Endodermal cell (in vitro differentiated cells): ENCODE data around the gene KRTAP3-3. TPM values are rescaled to one million over a fixed set of nuclear protein-coding genes. Genes with fewer than 3 reads are reported as not detected.

Experiments used
- DNase-seq: peaks from one replicate; pipeline ENCODE4 v3.0.0-alpha.2; 2017
- H3K27ac ChIP-seq: 2 replicates; pipeline ENCODE4 v1.5.1; 2013; ENCODE audit warnings: mild to moderate bottlenecking, low read depth, low read length, moderate library complexity
- H3K27me3 ChIP-seq: 2 replicates; pipeline ENCODE4 v1.6.1; 2013; ENCODE audit warnings: mild to moderate bottlenecking, low read length, moderate library complexity; ENCODE audit not compliant: insufficient read depth, control insufficient read depth, poor library complexity, severe bottlenecking
- H3K36me3 ChIP-seq: 2 replicates; pipeline ENCODE4 v1.7.0; 2013; ENCODE audit warnings: mild to moderate bottlenecking, low read length, moderate library complexity; ENCODE audit not compliant: control insufficient read depth, insufficient read depth
- H3K4me1 ChIP-seq: one replicate; pipeline ENCODE4 v1.7.0; 2013; ENCODE audit warnings: low read length; ENCODE audit not compliant: control insufficient read depth, insufficient read depth
- H3K4me3 ChIP-seq: 2 replicates; pipeline ENCODE4 v1.5.1; 2013; ENCODE audit warnings: mild to moderate bottlenecking, low read length, moderate library complexity
- H3K9ac ChIP-seq: 2 replicates; pipeline ENCODE4 v1.6.1; 2013; ENCODE audit warnings: mild to moderate bottlenecking, low read length, moderate library complexity; ENCODE audit not compliant: poor library complexity, severe bottlenecking; ENCODE audit errors: extremely low read depth
- H3K9me3 ChIP-seq: 2 replicates; pipeline ENCODE4 v1.6.1; 2013; ENCODE audit warnings: mild to moderate bottlenecking, low read length, moderate library complexity; ENCODE audit not compliant: control insufficient read depth
- H3K27ac Mint-ChIP-seq: 2 replicates; pipeline ENCODE4 v1.8.0; 2020; ENCODE audit warnings: mixed read lengths
- H3K27me3 Mint-ChIP-seq: 2 replicates; pipeline ENCODE4 v1.8.0; 2021; ENCODE audit warnings: mild to moderate bottlenecking, mixed read lengths; ENCODE audit not compliant: insufficient read depth
- H3K36me3 Mint-ChIP-seq: 2 replicates; pipeline ENCODE4 v1.8.0; 2020; ENCODE audit warnings: low read depth, mixed read lengths
- H3K4me1 Mint-ChIP-seq: 2 replicates; pipeline ENCODE4 v1.8.0; 2020; ENCODE audit warnings: mixed read lengths
- H3K4me3 Mint-ChIP-seq: 2 replicates; pipeline ENCODE4 v1.8.0; 2020; ENCODE audit warnings: mild to moderate bottlenecking, moderate library complexity, mixed read lengths
- H3K9me3 Mint-ChIP-seq: 2 replicates; pipeline ENCODE4 v1.8.0; 2020; ENCODE audit warnings: mild to moderate bottlenecking, mixed read lengths
- CTCF ChIP-seq: fragments of 200-600 bp; sonication (generic); conservative IDR thresholded peaks from 2 replicates; pipeline ENCODE4 v1.5.0; 2021; ENCODE audit warnings: antibody characterized with exemption, mild to moderate bottlenecking
- WGBS, 2 experiments: methylation state at CpG; one replicate each; pipeline versions ENCODE4 v1.1.5 to v1.1.7; 2013; ENCODE audit warnings: missing lambda C conversion rate in 2 of 2, mixed read lengths in 1 of 2; ENCODE audit not compliant: insufficient coverage in 1 of 2, insufficient read length in 1 of 2; 5-methylcytosine and 5-hydroxymethylcytosine counted together
- total RNA-seq, 2 donors: library from RNA; stranded (reverse); fragmentation: NEBNext Ultra II Directional in 1 of 2; extraction: Animal tissue kit (Norgen Biotek cat#: 25700) in 1 of 2; gene quantifications; 2 replicates in 1 of 2; 3 replicates in 1 of 2; pipeline ENCODE4 v1.2.1, GENCODE V29; 2021

The KRTAP3-3 gene
- total RNA-seq, 2 donors from 2014 or later = not detected

GRCh38 chr17:40947929-40948328 is 46.0 kb downstream of the KRTAP3-3 start:
- H3K27ac Mint-ChIP-seq = no peak overlapping the region

GRCh38 chr17:40945414-40945813 is 48.5 kb downstream of the KRTAP3-3 start:
- Histone ChIP-seq H3K27me3 (peaks cover 88% of the 10 kb centered on the region), H3K9me3 (no peaks in the 10 kb centered on the region), H3K27ac (no peak overlapping the region), H3K9ac (no peak overlapping the region), H3K4me3 (no peak overlapping the region), H3K36me3 (no peaks in the 10 kb centered on the region), H3K4me1 (no peaks in the 10 kb centered on the region)
- Mint-ChIP-seq H3K36me3 (no peaks in the 10 kb centered on the region), H3K9me3 (no peaks in the 10 kb centered on the region), H3K4me3 (no peak overlapping the region), H3K27me3 (peaks cover 80% of the 10 kb centered on the region), H3K4me1 (peaks cover 17% of the 10 kb centered on the region), H3K27ac (no peak overlapping the region)
- no peak for DNase-seq
- no peak for TF ChIP-seq CTCF
- WGBS, 2 experiments = 87 to 91% methylated on average over 5 to 6 of the region's 6 CpGs

More at GRCh38 chr17:40947929-40948328, 46.0 kb downstream of the KRTAP3-3 start:
- Mint-ChIP-seq H3K27me3 (peaks cover 80% of the 10 kb centered on the region), H3K36me3 (no peaks in the 10 kb centered on the region), H3K4me1 (peaks cover 17% of the 10 kb centered on the region), H3K4me3 (no peak overlapping the region), H3K9me3 (no peaks in the 10 kb centered on the region)
- no peak for TF ChIP-seq CTCF
- no peaks in the 10 kb centered on the region for H3K9me3 ChIP-seq
- H3K27me3 ChIP-seq = peaks cover 86% of the 10 kb centered on the region
- no peaks in the 10 kb centered on the region for H3K36me3 ChIP-seq
- 88 to 93% methylated on average over 2 of the region's 2 CpGs for WGBS, 2 experiments
- H3K4me1 ChIP-seq = no peaks in the 10 kb centered on the region
- H3K27ac ChIP-seq = no peak overlapping the region
- H3K9ac ChIP-seq = no peak overlapping the region
- no peak overlapping the region for H3K4me3 ChIP-seq
- DNase-seq = no peak

- Mint-ChIP-seq H3K27ac (no peak overlapping the region), H3K27me3 (peaks cover 80% of the 10 kb centered on the region), H3K36me3 (no peaks in the 10 kb centered on the region), H3K4me1 (peaks cover 15% of the 10 kb centered on the region), H3K4me3 (no peak overlapping the region), H3K9me3 (no peaks in the 10 kb centered on the region)
- peaks cover 88% of the 10 kb centered on the region for H3K27me3 ChIP-seq
- H3K4me3 ChIP-seq = no peak overlapping the region
- WGBS, 2 experiments = 20% methylated on average over 1 of the region's 1 CpG; no CpG with 5 or more reads in 1 of the 2 experiments
- H3K27ac ChIP-seq = no peak overlapping the region
- H3K36me3 ChIP-seq = no peaks in the 10 kb centered on the region
- no peaks in the 10 kb centered on the region for H3K9me3 ChIP-seq
- no peak for DNase-seq
- no peak for TF ChIP-seq CTCF
- H3K9ac ChIP-seq = no peak overlapping the region
- no peaks in the 10 kb centered on the region for H3K4me1 ChIP-seq
These were observed 49.4 kb downstream of the KRTAP3-3 start for GRCh38 chr17:40944531-40944930.

Other genes with a start within 250 kb of the KRTAP3-3 start
- gene KRT25, start 238.8 kb downstream of the KRTAP3-3 start, total RNA-seq = not detected
- not detected for gene KRT26, start 222.0 kb downstream of the KRTAP3-3 start, total RNA-seq
- not detected for gene KRT27, start 211.6 kb downstream of the KRTAP3-3 start, total RNA-seq
- not detected for gene KRT28, start 194.2 kb downstream of the KRTAP3-3 start, total RNA-seq
- 10 to 100 TPM; 22.3 to 46.8 TPM for gene KRT10, start 171.6 kb downstream of the KRTAP3-3 start, total RNA-seq
- gene KRT12, start 126.9 kb downstream of the KRTAP3-3 start, total RNA-seq = not detected
- gene KRT20, start 108.9 kb downstream of the KRTAP3-3 start, total RNA-seq = not detected
- not detected for gene KRT23, start 56.5 kb downstream of the KRTAP3-3 start, total RNA-seq
- not detected for gene KRT39, start 27.2 kb downstream of the KRTAP3-3 start, total RNA-seq
- not detected for gene KRT40, start 9.8 kb downstream of the KRTAP3-3 start, total RNA-seq
- not detected for gene KRTAP3-2, start 5.7 kb upstream of the KRTAP3-3 start, total RNA-seq
- not detected for gene KRTAP3-1, start 15.0 kb upstream of the KRTAP3-3 start, total RNA-seq
- gene KRTAP1-5, start 33.0 kb upstream of the KRTAP3-3 start, total RNA-seq = not detected
- gene KRTAP1-4, start 36.0 kb upstream of the KRTAP3-3 start, total RNA-seq = not detected
- not detected for gene KRTAP1-3, start 40.7 kb upstream of the KRTAP3-3 start, total RNA-seq
- not detected for gene KRTAP1-1, start 47.3 kb upstream of the KRTAP3-3 start, total RNA-seq
- gene KRTAP2-1, start 53.2 kb upstream of the KRTAP3-3 start, total RNA-seq = not detected
- gene KRTAP2-2, start 61.1 kb upstream of the KRTAP3-3 start, total RNA-seq = not detected
- gene KRTAP2-3, start 66.0 kb upstream of the KRTAP3-3 start, total RNA-seq = not detected
- gene KRTAP2-4, start 71.7 kb upstream of the KRTAP3-3 start, total RNA-seq = not detected
- gene KRTAP4-7, start 90.0 kb upstream of the KRTAP3-3 start, total RNA-seq = not detected
- not detected for gene KRTAP4-8, start 104.0 kb upstream of the KRTAP3-3 start, total RNA-seq
- gene KRTAP4-16, start 108.0 kb upstream of the KRTAP3-3 start, total RNA-seq = not detected
- gene KRTAP4-9, start 111.2 kb upstream of the KRTAP3-3 start, total RNA-seq = not detected
- not detected for gene KRTAP4-11, start 124.2 kb upstream of the KRTAP3-3 start, total RNA-seq
- not detected for gene KRTAP4-12, start 130.0 kb upstream of the KRTAP3-3 start, total RNA-seq
- not detected for gene KRTAP4-6, start 146.4 kb upstream of the KRTAP3-3 start, total RNA-seq
- gene KRTAP4-5, start 155.7 kb upstream of the KRTAP3-3 start, total RNA-seq = not detected
- gene KRTAP4-4, start 166.6 kb upstream of the KRTAP3-3 start, total RNA-seq = not detected
- gene KRTAP4-3, start 174.1 kb upstream of the KRTAP3-3 start, total RNA-seq = not detected
- gene KRTAP4-2, start 184.1 kb upstream of the KRTAP3-3 start, total RNA-seq = not detected
- not detected for gene KRTAP4-1, start 190.7 kb upstream of the KRTAP3-3 start, total RNA-seq
- not detected for gene KRTAP9-1, start 195.7 kb upstream of the KRTAP3-3 start, total RNA-seq
- gene KRTAP9-2, start 232.5 kb upstream of the KRTAP3-3 start, total RNA-seq = not detected
- gene KRTAP9-3, start 238.3 kb upstream of the KRTAP3-3 start, total RNA-seq = not detected
- gene KRTAP9-8, start 243.8 kb upstream of the KRTAP3-3 start, total RNA-seq = not detected